GM18526 (cell line): ENCODE measurements around the gene SCT.

ENCODE experiments used
- POLR2A ChIP-seq: IDR thresholded peaks from 3 replicates; pipeline ENCODE4 v1.6.1; 2011; ENCODE audit not compliant: insufficient read length; ENCODE audit errors: extremely low read depth

Gene SCT

GRCh38 chr11:592501-592900 is 34.5 kb downstream of the SCT start:
- TF ChIP-seq POLR2A = no peak

- no peak for TF ChIP-seq POLR2A
These were observed 36.0 kb downstream of the SCT start for GRCh38 chr11:590997-591396.

- TF ChIP-seq POLR2A = no peak
These were observed 37.2 kb downstream of the SCT start for GRCh38 chr11:589798-590197.

GRCh38 chr11:587978-588380 is 39.0 kb downstream of the SCT start:
- TF ChIP-seq POLR2A = no peak

GRCh38 chr11:587546-587945 is 39.4 kb downstream of the SCT start:
- no peak for TF ChIP-seq POLR2A

- no peak for TF ChIP-seq POLR2A
These were observed 40.3 kb downstream of the SCT start for GRCh38 chr11:586376-587316.

GRCh38 chr11:584287-584686 is 42.7 kb downstream of the SCT start:
- TF ChIP-seq POLR2A = no peak

GRCh38 chr11:581752-582151 is 45.2 kb downstream of the SCT start:
- TF ChIP-seq POLR2A = no peak

- no peak for TF ChIP-seq POLR2A
These were observed 45.6 kb downstream of the SCT start for GRCh38 chr11:581342-581741.

- TF ChIP-seq POLR2A = no peak
These were observed 47.0 kb downstream of the SCT start for GRCh38 chr11:579830-580601.

GRCh38 chr11:578276-579035 is 48.5 kb downstream of the SCT start:
- TF ChIP-seq POLR2A = no peak

GRCh38 chr11:577611-577894 is 49.4 kb downstream of the SCT start:
- TF ChIP-seq POLR2A = no peak

- no peak for TF ChIP-seq POLR2A
These were observed 50.0 kb downstream of the SCT start for GRCh38 chr11:576811-577610.
